Progenitor cell of endocrine pancreas (in vitro differentiated cells): ENCODE data around the gene OSBPL5. TPM values are rescaled to one million over a fixed set of nuclear protein-coding genes. Genes with fewer than 3 reads are reported as not detected.

ENCODE experiments used
- DNase-seq: peaks from one replicate; pipeline ENCODE4 v3.0.0; 2021; ENCODE audit warnings: low spot score; ENCODE audit not compliant: unreplicated experiment
- H3K27ac Mint-ChIP-seq: 2 replicates; pipeline ENCODE4 v1.8.0; 2021; ENCODE audit warnings: mild to moderate bottlenecking, moderate library complexity, mixed read lengths
- H3K27me3 Mint-ChIP-seq: 2 replicates; pipeline ENCODE4 v1.8.0; 2021; ENCODE audit warnings: mixed read lengths
- H3K36me3 Mint-ChIP-seq: 2 replicates; pipeline ENCODE4 v1.8.0; 2022; ENCODE audit warnings: mixed read lengths; ENCODE audit not compliant: insufficient read depth
- H3K4me1 Mint-ChIP-seq: 2 replicates; pipeline ENCODE4 v1.8.0; 2021; ENCODE audit warnings: low read depth, mixed read lengths
- H3K4me3 Mint-ChIP-seq: 2 replicates; pipeline ENCODE4 v1.8.0; 2021; ENCODE audit warnings: low read depth, mild to moderate bottlenecking, moderate library complexity, mixed read lengths
- H3K9me3 Mint-ChIP-seq: 2 replicates; pipeline ENCODE4 v1.8.0; 2021; ENCODE audit warnings: low read depth, mixed read lengths
- total RNA-seq: library from RNA; stranded (reverse); gene quantifications from 2 replicates; pipeline ENCODE4 v1.2.1, GENCODE V29; 2021
- TF ChIP-seq, protein P1 (sequence below): fragments of 200-600 bp; sonication (generic); IDR thresholded peaks from one replicate; pipeline ENCODE4 v1.5.0; 2021; ENCODE audit warnings: antibody characterized with exemption, mild to moderate bottlenecking; ENCODE audit not compliant: unreplicated experiment

The OSBPL5 gene
- total RNA-seq, 1 donor from 2014 or later: 11.9 TPM

DNA sequence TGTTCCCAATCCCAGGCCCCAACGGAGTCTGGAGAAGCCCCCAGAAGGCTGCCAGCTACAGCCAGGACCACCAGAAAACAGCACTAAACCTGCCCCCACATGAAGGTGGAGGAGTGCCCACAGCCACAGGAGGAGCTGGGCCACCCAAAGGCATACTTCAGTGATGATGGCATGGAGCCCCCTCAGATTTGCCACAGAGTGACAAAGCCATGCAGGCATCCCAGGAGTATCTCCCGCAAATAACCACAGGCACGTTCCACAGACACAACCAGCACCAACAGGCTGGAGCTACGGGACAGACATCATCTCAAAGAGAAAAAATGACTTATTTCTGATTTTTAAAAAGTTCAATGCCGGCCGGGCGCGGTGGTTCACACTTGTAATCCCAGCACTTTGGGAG, 118.5 kb downstream of the OSBPL5 start:
- Mint-ChIP-seq H3K9me3 (no peaks in the 10 kb centered on the region), H3K36me3 (peaks cover 4% of the 10 kb centered on the region), H3K27me3 (no peaks in the 10 kb centered on the region), H3K27ac (no peak overlapping the region), H3K4me1 (peaks cover under 1% of the 10 kb centered on the region), H3K4me3 (no peak overlapping the region)
- TF ChIP-seq, protein P1, sequence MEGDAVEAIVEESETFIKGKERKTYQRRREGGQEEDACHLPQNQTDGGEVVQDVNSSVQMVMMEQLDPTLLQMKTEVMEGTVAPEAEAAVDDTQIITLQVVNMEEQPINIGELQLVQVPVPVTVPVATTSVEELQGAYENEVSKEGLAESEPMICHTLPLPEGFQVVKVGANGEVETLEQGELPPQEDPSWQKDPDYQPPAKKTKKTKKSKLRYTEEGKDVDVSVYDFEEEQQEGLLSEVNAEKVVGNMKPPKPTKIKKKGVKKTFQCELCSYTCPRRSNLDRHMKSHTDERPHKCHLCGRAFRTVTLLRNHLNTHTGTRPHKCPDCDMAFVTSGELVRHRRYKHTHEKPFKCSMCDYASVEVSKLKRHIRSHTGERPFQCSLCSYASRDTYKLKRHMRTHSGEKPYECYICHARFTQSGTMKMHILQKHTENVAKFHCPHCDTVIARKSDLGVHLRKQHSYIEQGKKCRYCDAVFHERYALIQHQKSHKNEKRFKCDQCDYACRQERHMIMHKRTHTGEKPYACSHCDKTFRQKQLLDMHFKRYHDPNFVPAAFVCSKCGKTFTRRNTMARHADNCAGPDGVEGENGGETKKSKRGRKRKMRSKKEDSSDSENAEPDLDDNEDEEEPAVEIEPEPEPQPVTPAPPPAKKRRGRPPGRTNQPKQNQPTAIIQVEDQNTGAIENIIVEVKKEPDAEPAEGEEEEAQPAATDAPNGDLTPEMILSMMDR: no peak
- no peak for DNase-seq

DNA sequence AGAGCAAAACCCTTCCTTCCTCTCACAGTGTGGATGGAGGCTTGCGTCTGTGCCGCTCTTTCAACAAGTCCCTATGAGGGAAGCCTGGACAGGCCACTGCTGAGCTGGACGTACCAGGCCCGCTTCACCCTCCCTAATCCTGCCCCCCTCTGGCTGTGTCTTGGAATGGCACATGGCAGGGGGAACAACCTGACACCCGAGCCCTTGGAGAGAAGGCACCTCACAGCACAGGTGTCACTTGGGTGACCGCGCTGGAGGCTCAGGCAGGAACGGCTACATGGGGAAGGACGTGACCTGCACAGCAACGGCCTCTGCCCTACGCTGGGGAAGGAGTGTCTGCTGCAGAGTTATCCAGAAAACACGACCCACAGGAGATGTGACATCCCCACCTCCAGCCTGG, 118.9 kb downstream of the OSBPL5 start:
- Mint-ChIP-seq H3K4me3 (no peak overlapping the region), H3K27me3 (no peaks in the 10 kb centered on the region), H3K36me3 (peaks cover 7% of the 10 kb centered on the region), H3K27ac (no peak overlapping the region), H3K4me1 (peaks cover 3% of the 10 kb centered on the region), H3K9me3 (no peaks in the 10 kb centered on the region)
- TF ChIP-seq, protein P1: no peak
- DNase-seq: no peak

DNA sequence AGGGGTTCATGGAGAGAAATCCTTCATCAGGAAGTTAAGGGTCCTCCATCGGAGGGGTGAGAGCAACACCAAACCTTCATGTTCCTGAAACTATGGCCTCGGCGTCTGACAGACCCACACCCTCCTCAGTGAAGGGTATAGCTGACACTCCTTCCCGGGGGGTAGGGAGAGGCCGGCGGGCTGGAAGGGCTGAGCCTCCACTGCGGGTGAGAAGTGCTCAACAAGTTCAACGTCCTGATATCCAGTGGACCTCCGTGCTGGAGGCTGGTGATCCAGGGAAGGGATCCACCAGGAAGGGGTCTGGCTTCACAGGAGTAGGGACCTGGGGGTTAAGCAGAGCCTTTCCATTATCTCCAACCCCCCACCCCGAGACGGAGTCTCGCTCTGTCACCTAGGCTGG, 120.2 kb downstream of the OSBPL5 start:
- Mint-ChIP-seq H3K4me3 (no peak overlapping the region), H3K27ac (no peak overlapping the region), H3K4me1 (peaks cover 5% of the 10 kb centered on the region), H3K27me3 (no peaks in the 10 kb centered on the region), H3K36me3 (peaks cover 9% of the 10 kb centered on the region), H3K9me3 (no peaks in the 10 kb centered on the region)
- TF ChIP-seq, protein P1: no peak
- no peak for DNase-seq

DNA sequence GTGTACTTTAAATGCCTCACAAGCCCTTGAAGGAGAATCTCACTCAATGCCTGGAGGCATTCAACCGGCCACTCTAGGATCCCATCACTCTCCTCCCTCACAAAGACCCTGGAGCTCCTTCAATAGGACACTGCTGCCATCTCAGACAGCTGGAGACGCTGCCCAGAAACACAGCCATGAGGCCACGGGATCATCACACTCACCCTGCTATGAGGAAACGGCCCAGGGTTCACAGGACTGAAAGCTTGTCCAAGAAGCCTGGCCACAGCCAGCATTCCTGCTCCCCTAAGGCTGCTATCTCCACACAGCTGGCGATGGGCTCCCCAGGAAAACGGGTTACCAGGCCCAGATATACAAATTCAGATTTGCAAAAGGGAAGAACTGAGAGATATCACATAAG, 121.1 kb downstream of the OSBPL5 start:
- H3K27ac Mint-ChIP-seq: no peak overlapping the region
- H3K27me3 Mint-ChIP-seq: no peaks in the 10 kb centered on the region
- H3K4me3 Mint-ChIP-seq: no peak overlapping the region
- no peak for DNase-seq
- H3K36me3 Mint-ChIP-seq: peaks cover 9% of the 10 kb centered on the region
- H3K9me3 Mint-ChIP-seq: no peaks in the 10 kb centered on the region
- TF ChIP-seq, protein P1: no peak
- peaks cover 5% of the 10 kb centered on the region for H3K4me1 Mint-ChIP-seq

DNA sequence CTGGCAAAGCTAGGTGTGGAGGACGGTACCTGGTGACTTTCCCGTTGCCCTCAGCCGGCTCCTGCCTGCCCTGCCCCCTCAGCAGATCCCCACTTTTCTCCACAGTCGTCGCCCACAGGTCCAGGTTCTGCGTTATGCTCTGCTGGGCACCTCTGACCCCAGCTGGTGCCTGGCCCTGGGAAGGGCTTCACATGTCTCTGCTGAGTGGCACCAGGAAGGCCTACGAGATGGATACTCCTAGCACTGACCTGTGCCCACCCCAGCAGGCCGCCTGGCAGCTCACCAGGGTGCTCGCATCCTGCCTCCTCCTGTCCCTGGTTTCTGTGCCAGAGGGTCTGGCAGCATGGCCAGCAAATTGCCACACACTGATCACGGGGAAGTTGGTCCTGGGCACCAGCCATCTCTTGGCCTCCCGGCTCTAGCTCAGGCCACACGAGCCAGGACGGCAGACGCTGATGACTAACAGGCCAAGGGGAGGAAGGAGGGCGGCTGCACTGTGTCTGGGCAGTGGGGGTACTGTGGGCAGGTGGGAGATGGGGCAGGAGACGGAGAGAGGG, 121.7 kb downstream of the OSBPL5 start:
- Mint-ChIP-seq H3K36me3 (peaks cover 9% of the 10 kb centered on the region), H3K27me3 (no peaks in the 10 kb centered on the region), H3K4me1 (peaks cover 5% of the 10 kb centered on the region), H3K27ac (peak overlapping the region; percentile 63), H3K4me3 (no peak overlapping the region), H3K9me3 (no peaks in the 10 kb centered on the region)
- TF ChIP-seq, protein P1: no peak
- DNase-seq: no peak
